HG02852 (cell line): Measurements from ENCODE around the gene WDR46.
A peak's percentile ranks its signal among the peaks of the same experiment; 100 is the strongest.

Experiments used
- ATAC-seq: cut with Tn5 transposase; IDR thresholded peaks from one replicate; pipeline ENCODE4 v1.9.1; 2021; ENCODE audit warnings: mild to moderate bottlenecking, moderate library complexity; ENCODE audit not compliant: unreplicated experiment

Gene WDR46

DNA sequence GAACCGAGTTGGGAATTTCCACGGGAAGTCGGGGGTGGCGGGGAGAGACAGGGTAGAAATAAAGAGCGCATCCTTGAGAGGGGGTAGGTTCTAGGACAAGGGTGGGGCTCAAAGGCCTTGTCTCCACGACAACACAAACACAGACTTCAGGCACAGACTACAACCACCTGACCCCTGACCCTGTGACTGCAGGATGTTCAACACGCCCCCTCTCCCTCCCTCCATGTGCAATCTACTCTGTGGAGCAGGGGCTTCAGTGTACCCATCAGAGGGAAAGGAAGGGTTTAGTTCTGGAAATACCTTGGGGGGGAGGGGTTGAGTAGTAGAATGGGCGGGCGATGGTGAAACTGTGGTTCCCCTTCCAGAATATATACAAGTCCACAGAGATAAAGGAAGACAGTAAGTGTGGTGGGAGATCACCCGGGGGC is 25.5 kb upstream of the WDR46 start:
- no peak for ATAC-seq

DNA sequence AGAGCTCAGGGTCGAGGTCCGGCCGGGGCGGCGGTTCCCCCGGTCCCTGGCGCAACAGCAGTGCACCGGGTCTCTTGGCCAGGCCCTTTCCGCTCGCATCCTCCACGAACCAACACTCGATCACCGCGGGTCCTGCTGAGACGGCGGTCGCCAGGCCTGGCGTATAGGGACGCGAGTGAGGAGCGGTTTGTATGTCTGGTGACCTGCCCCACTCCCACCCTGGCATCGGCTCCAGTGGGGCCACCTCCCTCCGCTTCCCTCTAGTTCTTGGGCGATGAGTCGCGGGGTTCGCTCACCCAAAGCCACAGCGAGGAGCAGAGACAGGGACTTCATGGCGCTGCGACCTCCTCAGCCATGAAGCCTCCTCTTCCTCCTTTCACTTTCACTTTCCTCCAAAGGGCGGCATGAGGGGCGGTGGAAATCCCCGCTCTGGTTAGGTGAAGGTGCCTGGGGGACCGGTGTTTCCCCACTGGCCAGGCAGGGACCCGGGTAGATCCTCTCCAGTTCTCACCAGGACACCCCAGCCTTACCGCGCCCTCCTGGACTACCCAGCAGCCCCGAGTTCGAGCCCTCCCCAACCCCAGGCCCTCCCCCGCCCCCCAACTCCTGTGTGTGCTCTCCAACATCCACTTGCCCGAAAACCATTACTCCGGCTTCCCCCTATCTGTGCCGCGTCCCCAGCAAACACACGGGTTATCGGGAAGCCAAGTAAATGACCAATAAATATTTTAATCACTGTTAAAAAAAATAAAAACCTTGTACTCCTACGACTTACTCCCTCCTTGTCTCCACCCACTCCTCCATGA is 24.9 kb upstream of the WDR46 start, which contains the start of gene TAPBP:
TSS of gene TAPBP (minus strand) at position 370 of the 806 bp plus-strand sequence. CDS start at position 333, 37 bp downstream.
- ATAC-seq, result peak; percentile 37

- peak; percentile 8 for ATAC-seq
These were observed 24.2 kb upstream of the WDR46 start for GRCh38 chr6:33313105-33313708.

GRCh38 chr6:33312361-33313104 is 23.5 kb upstream of the WDR46 start:
- no peak for ATAC-seq

- ATAC-seq, result no peak
These were observed 17.3 kb upstream of the WDR46 start for GRCh38 chr6:33306356-33306755.

DNA sequence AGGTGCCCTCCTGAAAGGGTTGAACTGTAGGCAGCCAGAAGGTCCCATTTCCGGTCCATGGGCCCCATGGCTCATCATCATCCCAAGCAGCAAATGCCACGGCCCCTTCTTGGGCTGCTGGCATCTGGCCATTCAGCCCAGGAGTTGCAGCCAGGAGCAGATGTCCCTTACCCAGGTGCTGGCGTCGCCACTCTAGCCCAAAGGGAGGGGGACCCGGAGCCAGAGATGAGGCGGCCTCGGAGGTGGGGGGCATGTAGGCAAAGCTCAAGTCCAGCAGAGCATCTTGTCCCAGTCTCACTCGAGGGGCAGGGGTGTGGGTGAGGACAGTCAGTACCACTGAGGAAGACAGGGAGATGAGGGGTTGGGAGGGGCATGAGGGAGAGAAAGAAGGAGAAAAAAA is 16.0 kb upstream of the WDR46 start:
- no peak for ATAC-seq

DNA sequence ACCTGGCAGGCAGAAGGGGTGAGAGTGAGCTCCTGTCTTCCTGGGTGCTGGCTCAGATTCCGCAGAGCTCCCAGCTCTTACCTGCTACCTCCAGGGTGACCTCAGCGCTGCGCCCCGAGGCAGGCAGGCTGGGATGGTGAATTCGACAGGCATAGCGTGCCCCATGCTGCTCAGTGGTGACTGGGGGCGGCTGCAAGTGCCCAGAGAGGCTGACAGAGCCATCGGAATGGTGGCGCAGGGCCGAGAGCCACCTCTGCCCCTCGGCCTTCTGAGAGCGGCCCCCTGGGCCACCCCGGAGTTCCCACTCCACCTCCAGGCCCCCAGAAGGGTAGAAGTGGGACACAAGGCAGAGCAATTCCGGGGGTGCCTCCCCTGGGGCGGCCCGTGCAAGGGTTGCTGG is 15.2 kb upstream of the WDR46 start:
- ATAC-seq, result no peak

- ATAC-seq, result no peak
These were observed 12.8 kb upstream of the WDR46 start for GRCh38 chr6:33301877-33302276.

DNA sequence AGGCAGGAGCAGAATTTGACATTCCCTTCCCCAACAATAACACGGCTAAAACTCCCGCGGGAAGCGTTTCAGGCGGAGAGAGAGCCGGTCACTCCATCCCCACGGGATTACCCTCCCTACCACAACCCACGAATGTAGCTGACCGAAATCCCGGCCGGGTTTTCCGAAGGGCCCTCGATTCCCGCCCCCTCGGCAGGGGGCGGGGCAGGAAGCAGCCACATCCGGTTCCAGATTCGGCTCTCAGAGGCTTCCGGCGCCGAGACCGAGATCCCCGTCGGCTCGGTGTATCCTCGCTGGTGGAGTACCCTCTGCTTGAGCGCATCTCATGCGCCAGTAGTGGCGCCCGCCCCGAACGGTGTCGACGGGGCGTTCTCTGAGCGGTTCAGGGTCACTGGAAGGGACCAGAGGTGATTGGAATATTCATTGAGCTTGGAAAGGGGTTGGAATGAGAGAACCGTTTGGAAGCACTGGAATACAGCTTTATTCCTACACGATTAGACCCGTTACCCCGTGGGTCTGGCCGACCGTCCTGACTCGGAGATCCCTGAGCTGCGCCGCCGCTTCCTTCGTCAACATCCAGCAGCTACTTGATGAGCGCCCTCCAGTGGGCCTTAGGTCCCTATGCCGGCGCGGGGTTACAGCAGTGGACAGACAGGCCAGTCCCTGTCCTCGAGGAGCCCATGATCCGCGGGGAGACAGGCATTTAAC is 10.4 kb upstream of the WDR46 start:
- peak; percentile 65 for ATAC-seq

- peak; percentile 33 for ATAC-seq
These were observed 9.8 kb upstream of the WDR46 start, which contains the start of gene RGL2 for GRCh38 chr6:33298773-33299236. Gene RGL2 (minus strand): TSS chr6:33298942. CDS start chr6:33298610, 332 bp downstream.

DNA sequence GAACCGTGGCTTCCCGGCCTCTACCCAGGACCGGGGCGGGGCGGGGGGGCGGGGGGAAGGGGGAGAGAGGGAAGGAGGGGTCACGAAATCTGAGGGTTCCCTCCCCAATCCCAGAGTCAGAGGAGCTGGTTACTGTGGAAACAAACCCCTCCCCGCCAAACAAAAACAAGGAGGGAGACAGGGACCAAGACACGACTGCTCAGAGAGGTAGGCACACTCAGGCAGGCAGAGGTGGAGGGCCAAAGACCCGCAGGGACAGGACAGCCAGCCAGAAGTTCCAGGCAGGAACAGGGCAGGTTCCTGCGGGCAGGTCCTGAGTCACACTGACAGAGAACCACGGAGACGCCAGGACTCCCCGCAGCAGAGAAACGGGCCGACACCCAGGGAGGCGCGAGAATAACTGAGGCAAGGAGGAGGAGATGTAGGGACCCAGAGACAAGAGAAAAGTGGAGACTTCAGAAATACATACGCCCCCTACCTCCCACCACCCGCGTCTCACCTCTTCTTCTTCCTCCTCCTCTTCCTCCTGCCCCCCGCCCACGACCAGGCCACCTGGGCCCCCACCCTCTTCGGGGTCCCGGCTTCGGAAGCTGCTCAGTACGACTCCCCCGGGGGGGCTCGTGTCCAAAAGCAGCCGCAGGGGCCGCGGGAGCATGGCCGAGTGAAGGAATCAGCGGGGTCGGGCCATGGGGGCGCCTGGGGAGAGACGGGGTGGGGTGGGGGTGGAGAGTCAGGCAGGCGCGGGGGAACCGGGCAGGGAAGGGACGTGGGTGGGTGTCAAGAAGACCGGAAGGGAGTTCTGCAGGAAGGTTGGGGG is 9.1 kb upstream of the WDR46 start:
- ATAC-seq, result peak; percentile 13

DNA sequence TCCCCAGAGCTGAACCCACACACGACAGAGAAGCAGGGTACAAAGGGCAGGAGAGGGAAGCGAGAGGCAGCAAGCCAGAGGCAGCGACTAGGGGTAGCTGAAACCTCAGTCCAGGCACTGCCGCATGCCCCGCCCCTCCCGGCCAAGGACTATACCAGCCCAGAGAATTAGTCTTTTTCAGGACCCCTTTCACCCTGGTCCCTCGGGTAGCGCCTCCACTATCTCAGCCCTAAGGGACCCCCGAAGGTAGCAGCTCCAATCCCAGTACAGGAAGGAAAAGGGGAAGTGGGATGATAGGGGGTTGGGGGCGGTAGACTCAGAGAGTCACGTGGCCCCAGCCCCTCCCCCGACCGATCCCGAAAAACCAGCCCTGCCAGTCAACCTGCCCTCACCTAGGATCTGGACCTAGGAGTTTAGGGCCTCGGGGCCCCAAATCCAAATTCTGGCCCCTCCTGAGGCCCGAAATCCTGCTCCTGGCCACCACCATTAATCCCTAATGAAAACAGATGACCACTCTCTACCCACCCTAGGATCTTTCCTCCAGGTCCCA is 8.4 kb upstream of the WDR46 start:
- ATAC-seq, result no peak

GRCh38 chr6:33296797-33297405 is 7.9 kb upstream of the WDR46 start:
- no peak for ATAC-seq

- no peak for ATAC-seq
These were observed 6.8 kb upstream of the WDR46 start for GRCh38 chr6:33295621-33296369.

DNA sequence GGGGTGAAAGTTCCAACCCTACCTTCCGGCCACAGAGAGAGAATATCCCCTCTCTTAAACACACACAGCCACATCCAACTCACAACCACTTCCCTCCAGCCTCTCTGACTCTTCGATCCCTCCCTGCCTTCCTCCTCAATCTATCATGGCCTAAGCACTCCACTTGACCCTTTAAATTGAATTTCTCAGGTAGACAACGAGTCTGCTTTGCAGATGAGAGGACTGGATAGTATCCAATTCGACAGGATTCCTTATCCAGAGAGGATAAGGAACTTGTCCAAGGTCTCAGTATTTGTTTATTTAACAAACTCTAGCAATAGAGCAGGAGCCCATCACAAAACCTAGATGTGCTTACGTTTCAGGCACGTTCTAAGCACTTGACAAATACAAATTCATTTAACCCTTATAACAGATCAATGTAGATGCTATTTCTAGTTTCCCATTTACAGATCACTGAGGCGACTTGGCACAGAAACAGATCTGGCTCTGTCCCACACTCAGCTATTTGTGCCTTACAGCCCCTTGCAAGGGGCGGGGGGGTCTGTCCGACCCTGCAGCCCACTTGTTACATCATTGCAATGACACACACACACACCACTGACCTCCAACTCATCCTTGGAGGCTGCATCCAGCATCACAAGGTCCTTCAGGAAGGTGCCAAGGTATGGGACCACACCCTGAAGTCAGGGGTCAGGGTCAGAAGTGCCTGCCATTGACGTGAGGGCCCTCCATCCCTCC is 5.2 kb upstream of the WDR46 start:
- no peak for ATAC-seq

- no peak for ATAC-seq
These were observed 4.1 kb upstream of the WDR46 start for GRCh38 chr6:33292996-33293682.

DNA sequence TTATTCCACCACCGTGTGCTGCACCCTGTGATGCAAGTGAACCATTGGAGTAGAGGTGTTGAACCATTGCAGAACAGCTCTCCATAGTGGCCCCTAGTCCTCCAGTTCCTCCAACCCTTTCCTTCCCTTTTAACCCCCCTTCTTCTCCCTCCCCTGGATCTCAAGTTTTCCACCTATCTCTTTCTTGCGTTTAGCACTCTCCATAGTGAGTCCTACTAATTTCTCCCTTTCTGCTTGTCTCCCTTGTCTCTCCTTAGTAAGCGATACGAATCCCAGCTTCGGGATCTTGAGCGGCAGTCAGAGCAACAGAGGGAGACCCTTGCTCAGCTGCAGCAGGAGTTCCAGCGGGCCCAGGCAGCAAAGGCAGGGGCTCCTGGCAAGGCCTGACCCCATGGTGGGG is 1.4 kb upstream of the WDR46 start:
- ATAC-seq, result no peak
